ENCODE results near the gene KREMEN1.

KREMEN1 gene

GRCh38 chr22:29216011-29216872 lies 143.4 kb downstream of the KREMEN1 start:
- Histone ChIP-seq H3K9me3 (ENCODE audit: control insufficient read depth in 1 of 2, low read length in 2 of 2) (no peaks in the 10 kb centered on the region), H3K27ac (ENCODE audit: low read length) (no peak overlapping the region), H3K4me1 (ENCODE audit: control insufficient read depth in 1 of 2, insufficient read depth in 2 of 2, low read length in 2 of 2) (peaks cover 0 to 8% of the 10 kb centered on the region in 2 donors), H3K27me3 (ENCODE audit: low read depth, low read length) (no peaks in the 10 kb centered on the region), H3K4me3 (ENCODE audit: low read depth in 1 of 2, low read length in 2 of 2) (no peak overlapping the region), H3K36me3 (ENCODE audit: control insufficient read depth in 1 of 2, insufficient read depth in 2 of 2, low read length in 2 of 2) (no peaks in the 10 kb centered on the region)

GRCh38 chr22:29216873-29217666 lies 144.2 kb downstream of the KREMEN1 start:
- no peaks in the 10 kb centered on the region for H3K9me3 ChIP-seq (ENCODE audit: control insufficient read depth in 1 of 2, low read length in 2 of 2)
- H3K36me3 ChIP-seq (ENCODE audit: control insufficient read depth in 1 of 2, insufficient read depth in 2 of 2, low read length in 2 of 2) = no peaks in the 10 kb centered on the region
- peaks cover 0 to 8% of the 10 kb centered on the region in 2 donors for H3K4me1 ChIP-seq (ENCODE audit: control insufficient read depth in 1 of 2, insufficient read depth in 2 of 2, low read length in 2 of 2)
- H3K27ac ChIP-seq (ENCODE audit: low read length) = no peak overlapping the region
- no peak overlapping the region for H3K4me3 ChIP-seq (ENCODE audit: low read depth in 1 of 2, low read length in 2 of 2)
- H3K27me3 ChIP-seq (ENCODE audit: low read depth, low read length) = no peaks in the 10 kb centered on the region

All from muscle layer of duodenum (tissue), 2 donors.